ENCODE measurements around the gene TRPM1.
A peak's percentile ranks its signal among the peaks of the same experiment; 100 is the strongest.

GRCh38 chr15:31098953-31099740 is 2.4 kb downstream of the TRPM1 start:
- TF ChIP-seq CTCF (conservative IDR thresholded peaks at IDR 0.05; ENCODE audit: low read length) (peak; percentile 57), EZH2phosphoT487 (IDR thresholded peaks at IDR 0.05; ENCODE audit: borderline replicate concordance, low read depth, low read length) (no peak)

Measured in OCI-LY7 (cell line).